ENCODE measurements around the gene RNF10.
"Not testable (repeated sequence)": the region's sequence is repeated elsewhere in the genome, so short reads cannot be mapped to it uniquely, and the experiment has no call there.

Gene RNF10

GRCh38 chr12:120534203-120534702 is at the start of gene RNF10:
Gene RNF10 (plus strand): TSS chr12:120534356. CDS start chr12:120534812, 456 bp downstream.
- DNase-seq (ENCODE audit: low read depth in 4 of 4, low spot score in 1 of 4): peak; percentile 34 to 57 (median 44)

DNA sequence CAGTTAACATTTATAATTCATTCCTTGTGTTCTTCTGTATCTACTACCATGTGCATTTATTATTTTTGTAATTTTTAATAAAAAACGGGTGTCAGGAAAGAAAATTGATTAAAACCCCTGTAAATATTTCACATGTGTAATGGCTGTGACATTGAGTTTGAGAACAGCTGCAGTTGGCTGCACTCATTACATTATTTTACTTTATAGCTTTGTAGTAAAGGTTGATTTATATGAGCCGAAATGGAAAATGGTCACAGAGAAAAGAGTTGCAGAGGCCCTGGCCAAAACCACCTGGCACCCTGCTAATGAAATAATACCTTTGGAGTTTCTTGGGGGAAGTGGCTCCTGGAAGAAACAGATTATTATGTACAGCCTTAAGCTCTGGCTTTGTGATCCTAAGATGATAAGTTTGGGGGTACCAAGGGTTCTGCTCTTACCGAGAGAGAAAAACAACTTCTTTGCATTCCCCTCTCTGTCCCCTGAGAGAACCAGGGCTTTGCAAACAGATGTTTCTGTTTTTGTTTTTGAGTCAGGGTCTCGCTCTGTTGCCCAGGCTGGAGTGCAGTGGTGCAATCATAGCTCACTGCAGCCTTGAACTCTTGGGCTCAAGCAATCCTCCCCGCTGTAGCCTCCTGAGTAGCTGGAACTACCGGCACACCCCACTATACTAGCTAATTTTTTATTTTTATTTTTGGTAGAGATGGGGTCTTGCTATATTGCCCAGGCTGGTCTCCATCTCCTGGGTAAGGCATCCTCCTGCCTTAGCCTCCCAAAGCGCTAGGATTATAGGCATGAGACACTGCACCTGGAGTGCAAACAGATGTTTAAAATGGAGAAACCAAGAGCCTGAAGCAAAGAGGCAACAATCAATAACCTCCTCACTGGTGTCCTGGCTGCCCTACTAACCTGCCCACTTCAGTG is 47.9 kb upstream of the RNF10 start:
- no peak for DNase-seq (ENCODE audit: low read depth in 4 of 4, low spot score in 1 of 4)

DNA sequence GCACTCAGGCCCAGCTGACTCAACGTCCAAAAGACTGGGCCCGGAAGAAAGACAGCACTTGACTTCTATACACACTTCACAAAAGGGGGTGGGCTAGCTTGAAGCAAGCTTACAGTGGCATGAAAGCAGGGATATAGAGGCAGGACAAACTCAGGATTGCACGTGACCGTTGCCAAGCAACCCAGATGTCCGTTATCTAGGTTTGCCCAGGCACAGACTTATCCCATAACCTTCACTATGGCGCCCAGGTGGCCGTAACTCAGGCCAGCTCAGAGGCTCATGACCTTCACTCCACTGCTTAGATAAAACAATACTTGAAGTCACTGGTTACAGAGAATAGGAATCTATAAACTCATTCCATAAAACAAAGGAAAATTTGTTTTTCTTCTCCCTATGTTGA is 46.6 kb upstream of the RNF10 start:
- DNase-seq (ENCODE audit: low read depth in 4 of 4, low spot score in 1 of 4): not testable (repeated sequence)

DNA sequence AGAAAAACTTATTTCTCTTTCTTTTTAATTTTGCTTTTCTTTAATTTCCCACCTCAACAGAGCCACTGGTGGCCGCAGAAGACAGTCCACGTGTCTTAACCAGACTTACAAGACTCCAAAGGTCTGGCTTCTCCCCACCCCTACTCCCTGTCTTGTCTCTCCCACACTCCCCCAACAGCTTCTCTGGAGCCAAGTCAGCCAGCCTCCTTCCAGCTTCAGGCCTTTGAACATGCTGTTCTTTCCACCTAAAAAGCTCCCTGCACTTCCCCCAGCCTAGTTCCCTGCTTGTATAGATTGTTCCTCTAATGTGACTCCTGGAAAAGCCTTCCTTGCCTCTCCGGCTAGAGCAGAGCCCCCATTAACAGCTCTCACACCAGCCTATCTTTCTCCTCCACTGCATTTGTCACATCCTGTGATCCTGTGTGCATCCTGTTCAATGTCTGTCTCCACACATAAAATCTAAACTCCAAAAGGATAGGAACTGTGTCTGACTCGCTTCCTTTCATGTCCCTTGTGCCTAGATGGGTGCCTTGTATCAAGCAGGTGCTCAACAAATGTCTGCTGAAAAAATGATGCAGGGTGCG is 46.0 kb upstream of the RNF10 start:
- DNase-seq (ENCODE audit: low read depth in 4 of 4, low spot score in 1 of 4): no peak

GRCh38 chr12:120489018-120489417 is 45.1 kb upstream of the RNF10 start:
- no peak for DNase-seq (ENCODE audit: low read depth in 4 of 4, low spot score in 1 of 4)

DNA sequence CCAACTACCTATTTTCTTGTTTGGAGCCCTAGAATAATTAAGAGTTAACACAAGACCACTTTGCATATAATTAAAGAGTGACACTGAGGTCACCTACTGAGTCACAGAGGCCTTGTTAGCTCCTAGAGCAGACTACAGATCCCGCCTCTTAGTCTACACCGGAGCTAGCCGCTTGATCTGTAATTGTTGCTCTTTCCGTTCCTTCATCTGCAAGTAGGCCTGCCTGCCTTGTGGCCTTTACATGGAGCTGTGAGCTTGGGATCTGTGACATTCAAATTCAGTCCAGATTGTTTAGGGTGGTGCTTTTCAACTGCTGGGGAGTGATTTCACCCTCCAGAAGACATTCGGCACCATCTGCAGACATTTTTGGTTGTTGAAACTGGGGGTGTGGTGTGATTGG is 43.8 kb upstream of the RNF10 start:
- DNase-seq (ENCODE audit: low read depth in 4 of 4, low spot score in 1 of 4): no peak

GRCh38 chr12:120490833-120491512 is 43.2 kb upstream of the RNF10 start:
- no peak for DNase-seq (ENCODE audit: low read depth in 4 of 4, low spot score in 1 of 4)

DNA sequence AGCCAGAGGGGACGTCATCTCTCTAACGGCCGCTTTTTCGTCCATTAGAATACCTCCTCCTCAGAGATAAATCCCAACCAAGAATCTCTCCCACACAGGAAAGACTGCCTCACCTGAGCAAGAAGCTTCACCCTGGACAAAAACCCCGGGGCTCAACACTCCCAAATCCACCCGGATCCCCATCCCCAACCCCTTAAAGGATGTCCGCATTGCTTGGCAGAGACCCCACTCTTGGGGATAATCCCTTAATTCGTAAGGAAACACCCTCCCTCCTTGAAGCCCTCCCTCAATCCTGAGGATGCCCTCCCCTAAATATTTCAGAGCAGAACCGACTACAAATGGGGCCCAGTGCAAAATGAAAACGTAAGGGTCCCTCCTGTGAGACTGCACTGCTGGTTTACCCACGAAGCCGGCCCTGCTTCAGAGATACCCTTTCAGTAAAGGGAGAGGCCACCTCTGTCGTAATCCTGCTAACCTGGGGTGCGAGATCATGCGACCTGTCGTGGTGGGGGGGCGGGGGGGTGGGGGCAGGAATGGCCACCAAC is 38.9 kb upstream of the RNF10 start:
- DNase-seq (ENCODE audit: low read depth in 4 of 4, low spot score in 1 of 4): no peak

GRCh38 chr12:120495731-120496412 is 38.3 kb upstream of the RNF10 start, which contains the start of gene DYNLL1:
Gene DYNLL1 (plus strand): TSS chr12:120496113. CDS start chr12:120496422, 309 bp downstream.
- DNase-seq (ENCODE audit: low read depth in 4 of 4, low spot score in 1 of 4): peak; percentile 96 to 99 (median 96)

DNA sequence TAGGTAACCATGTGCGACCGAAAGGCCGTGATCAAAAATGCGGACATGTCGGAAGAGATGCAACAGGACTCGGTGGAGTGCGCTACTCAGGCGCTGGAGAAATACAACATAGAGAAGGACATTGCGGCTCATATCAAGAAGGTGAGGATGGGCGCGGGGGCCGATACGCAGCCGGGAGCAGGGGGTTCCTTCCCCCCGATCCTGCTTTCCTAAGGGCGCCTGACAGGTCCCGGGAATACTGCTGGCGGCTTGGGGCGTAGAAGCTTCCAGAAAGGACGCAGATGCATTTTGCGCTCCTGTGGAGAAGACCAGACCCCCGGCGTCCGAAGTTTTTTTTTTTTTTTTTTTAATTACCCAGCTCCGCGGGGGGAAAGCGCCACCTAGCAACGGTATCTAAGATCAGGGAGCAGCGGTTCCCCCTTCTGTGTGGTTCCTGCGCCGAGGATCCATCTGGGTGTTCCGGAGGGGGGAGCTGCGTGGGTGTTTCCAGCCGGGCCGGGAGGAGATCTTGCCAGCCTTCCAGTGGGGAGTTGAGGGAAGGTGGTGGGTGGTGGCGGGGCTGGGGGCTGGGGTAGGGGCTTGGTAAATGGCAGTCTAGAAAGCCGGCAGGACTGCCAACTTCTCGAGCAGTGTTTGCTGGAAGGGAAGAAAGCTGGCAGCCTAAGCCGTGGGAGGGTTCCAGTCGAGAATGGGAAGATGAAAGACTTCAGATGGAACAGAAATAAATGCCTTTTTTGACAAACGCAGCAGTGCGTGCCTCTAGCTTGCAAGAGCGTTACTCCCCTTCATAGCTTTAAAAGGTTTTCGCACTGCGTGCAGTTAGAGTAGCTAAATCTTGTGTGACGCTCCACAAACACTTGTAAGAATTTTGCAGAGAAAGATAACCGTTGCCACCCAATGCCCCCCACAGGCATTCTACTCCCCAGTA is 37.5 kb upstream of the RNF10 start:
- DNase-seq (ENCODE audit: low read depth in 4 of 4, low spot score in 1 of 4): peak; percentile 14 to 30 (median 17)

- DNase-seq (ENCODE audit: low read depth in 4 of 4, low spot score in 1 of 4): no peak
Observed at GRCh38 chr12:120497524-120498150, 36.5 kb upstream of the RNF10 start.

GRCh38 chr12:120498870-120499515 is 35.2 kb upstream of the RNF10 start:
- no peak for DNase-seq (ENCODE audit: low read depth in 4 of 4, low spot score in 1 of 4)

DNA sequence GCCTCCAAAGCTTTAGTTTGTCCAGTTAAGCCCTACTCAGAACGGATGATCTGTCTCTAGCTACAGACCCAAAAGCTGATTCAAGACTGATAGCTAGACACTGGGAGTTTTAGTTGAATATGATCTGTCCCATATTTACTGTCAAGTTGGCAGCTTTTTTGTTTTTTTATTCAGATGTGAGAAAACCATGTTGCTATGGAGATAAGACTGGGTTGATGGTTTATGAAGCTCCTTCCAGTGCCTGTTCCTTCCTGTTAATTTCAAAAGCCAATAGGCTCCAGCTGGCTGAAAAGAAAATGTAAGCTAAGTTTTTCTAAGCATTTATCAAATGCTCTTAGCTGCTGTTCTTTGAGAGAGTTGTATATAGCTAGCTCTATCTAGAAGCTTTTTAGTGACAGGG is 33.6 kb upstream of the RNF10 start:
- no peak for DNase-seq (ENCODE audit: low read depth in 4 of 4, low spot score in 1 of 4)

DNA sequence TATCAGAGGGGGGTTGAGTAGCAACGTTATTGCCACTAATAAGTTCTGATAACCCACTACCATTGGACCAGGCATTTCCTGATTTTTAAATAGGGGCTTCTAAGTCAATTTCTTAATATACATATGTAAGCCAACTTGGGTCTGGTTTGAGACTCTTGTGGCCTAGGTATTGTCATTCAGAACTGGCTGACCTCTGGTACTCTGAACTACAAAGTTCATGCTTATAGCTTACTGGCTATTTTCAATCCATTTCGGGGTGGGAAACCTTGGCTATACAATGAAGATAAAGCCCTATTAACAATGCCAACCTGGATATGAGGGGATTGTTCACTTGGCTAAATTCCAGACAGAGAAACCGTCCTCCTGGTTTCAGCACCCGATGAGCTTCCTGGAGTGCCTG is 29.6 kb upstream of the RNF10 start:
- no peak for DNase-seq (ENCODE audit: low read depth in 4 of 4, low spot score in 1 of 4)

DNA sequence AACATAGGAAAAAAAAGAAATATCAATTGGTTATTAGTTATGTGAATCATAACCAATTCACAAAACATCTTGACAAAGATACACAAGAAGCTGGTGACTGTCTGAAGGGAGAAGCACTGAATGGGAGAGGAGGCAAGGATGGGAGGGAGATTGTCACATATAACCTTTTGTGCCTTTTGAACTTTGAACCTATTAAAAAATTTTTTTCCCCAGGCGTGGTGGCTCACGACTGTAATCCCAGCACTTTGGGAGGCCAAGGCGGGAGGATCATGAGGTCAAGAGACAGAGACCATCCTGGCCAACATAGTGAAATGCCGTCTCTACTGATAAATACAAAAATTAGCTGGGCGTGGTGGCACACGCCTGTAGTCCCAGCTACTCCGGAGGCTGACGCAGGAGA is 25.6 kb upstream of the RNF10 start:
- no peak for DNase-seq (ENCODE audit: low read depth in 4 of 4, low spot score in 1 of 4)

DNA sequence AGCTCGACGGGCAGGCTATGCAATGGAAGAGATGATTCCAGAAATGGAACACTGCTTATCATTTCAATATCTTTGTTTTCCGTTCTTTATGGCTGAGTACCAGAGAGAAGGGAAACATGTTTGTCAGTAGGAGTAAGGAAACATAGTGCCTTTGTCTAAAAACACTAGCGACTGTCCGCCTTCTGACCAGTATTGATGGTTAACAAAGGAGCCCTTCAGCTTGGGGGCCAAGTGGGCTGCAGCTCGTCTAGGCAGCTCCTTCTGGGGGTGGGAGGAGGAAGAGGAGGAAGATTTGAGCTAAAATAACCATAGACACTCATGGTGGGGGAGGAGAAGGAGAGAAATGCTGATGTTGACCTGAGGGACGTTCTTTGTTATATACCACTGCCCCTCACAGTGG is 20.2 kb upstream of the RNF10 start:
- DNase-seq (ENCODE audit: low read depth in 4 of 4, low spot score in 1 of 4): no peak

DNA sequence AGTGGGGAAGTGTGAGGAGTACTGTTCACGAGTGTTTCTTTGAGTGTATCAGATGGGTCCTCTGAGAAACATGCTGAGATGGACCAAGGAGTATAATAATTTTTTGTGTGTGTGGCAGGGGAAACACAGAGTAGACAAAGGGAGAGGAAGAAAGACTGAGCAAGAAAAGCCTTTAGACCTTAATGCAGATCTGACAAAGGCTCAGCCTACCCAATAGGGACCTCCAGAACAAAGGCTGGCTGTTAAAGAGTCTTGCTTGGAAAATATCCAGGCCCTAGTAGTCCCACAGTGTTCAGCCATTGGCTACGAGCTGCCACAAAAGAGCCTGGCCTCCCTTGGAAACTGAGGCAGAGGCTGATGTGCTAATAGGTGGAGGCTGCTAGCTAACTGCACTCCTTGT is 18.7 kb upstream of the RNF10 start:
- DNase-seq (ENCODE audit: low read depth in 4 of 4, low spot score in 1 of 4): no peak

DNA sequence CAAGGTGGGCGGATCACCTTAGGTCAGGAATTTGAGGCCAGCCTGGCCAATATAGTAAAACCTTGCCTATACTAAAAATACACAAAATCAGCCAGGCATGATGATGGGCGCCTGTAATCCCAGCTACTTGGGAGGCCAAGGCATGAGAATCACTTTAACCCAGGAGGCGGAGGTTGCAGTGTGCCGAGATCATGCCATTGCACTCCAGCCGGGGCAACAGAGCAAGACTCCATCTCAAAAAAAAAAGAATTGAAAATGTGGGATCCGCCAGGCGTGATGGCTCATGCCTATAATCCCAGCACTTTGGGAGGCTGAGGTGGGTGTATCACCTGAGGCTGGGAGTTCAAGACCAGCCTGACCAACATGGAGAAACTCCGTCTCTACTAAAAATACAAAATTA is 14.8 kb upstream of the RNF10 start:
- not testable (repeated sequence) for DNase-seq (ENCODE audit: low read depth in 4 of 4, low spot score in 1 of 4)

DNA sequence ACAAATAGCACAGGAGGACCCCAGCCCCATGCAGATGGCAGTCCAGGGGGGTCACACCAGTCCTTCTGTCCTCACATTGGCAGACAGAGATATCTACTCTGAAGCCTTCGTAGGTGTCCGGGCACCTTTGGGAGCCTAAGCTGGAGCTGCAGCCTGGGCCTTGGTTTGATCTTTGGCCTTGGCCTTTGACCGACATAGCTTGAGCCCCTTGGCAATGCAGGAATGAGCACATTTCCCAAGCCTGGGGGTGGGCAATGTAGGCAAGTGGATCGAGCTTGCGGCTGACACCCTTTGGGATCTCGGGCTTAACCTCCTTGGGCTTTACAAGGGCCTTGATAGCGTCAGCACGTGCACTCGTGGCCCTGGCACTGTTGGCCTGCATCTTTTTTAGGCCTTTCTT is 11.6 kb upstream of the RNF10 start:
- no peak for DNase-seq (ENCODE audit: low read depth in 4 of 4, low spot score in 1 of 4)
